ENCODE results near the gene BTBD2. TPM values are rescaled to one million over a fixed set of nuclear protein-coding genes. Genes with fewer than 3 reads are reported as not detected.
A peak's percentile ranks its signal among the peaks of the same experiment; 100 is the strongest.

Gene BTBD2
- total and polyA plus RNA-seq, 10 of the 15 experiments (the other 5 are each of a cell fraction or from before 2014, with no cell fraction given), result 0.13 to 66.2 (median 10.4) TPM

GRCh38 chr19:2048104-2048958 lies 32.8 kb upstream of the BTBD2 start (continued):
- TF ChIP-seq, protein P1, sequence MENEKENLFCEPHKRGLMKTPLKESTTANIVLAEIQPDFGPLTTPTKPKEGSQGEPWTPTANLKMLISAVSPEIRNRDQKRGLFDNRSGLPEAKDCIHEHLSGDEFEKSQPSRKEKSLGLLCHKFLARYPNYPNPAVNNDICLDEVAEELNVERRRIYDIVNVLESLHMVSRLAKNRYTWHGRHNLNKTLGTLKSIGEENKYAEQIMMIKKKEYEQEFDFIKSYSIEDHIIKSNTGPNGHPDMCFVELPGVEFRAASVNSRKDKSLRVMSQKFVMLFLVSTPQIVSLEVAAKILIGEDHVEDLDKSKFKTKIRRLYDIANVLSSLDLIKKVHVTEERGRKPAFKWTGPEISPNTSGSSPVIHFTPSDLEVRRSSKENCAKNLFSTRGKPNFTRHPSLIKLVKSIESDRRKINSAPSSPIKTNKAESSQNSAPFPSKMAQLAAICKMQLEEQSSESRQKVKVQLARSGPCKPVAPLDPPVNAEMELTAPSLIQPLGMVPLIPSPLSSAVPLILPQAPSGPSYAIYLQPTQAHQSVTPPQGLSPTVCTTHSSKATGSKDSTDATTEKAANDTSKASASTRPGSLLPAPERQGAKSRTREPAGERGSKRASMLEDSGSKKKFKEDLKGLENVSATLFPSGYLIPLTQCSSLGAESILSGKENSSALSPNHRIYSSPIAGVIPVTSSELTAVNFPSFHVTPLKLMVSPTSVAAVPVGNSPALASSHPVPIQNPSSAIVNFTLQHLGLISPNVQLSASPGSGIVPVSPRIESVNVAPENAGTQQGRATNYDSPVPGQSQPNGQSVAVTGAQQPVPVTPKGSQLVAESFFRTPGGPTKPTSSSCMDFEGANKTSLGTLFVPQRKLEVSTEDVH (IDR thresholded peaks at IDR 0.05; ENCODE audit: low read depth, partially characterized antibody), result no peak
- no peak for TF ChIP-seq SRF (IDR thresholded peaks at IDR 0.05; ENCODE audit: low read depth in 2 of 2, low read length in 2 of 2)
- TF ChIP-seq SUZ12 (IDR thresholded peaks at IDR 0.05; ENCODE audit: unreplicated experiment), result no peak

- Histone ChIP-seq H3K36me3 (ENCODE audit: control insufficient read depth in 2 of 2, insufficient read depth in 2 of 2, low read length in 1 of 2) (peaks cover 6 to 14% of the 10 kb centered on the region in 2 experiments; a peak in 3 of 4 replicates), H3K9ac (ENCODE audit: control insufficient read depth, insufficient read depth, low read length) (peak overlapping the region; percentile 8), H3K27me3 (replicated peaks in 1 of 2; ENCODE audit: control insufficient read depth in 2 of 2, insufficient read depth in 2 of 2, low read length in 1 of 2) (no peaks in the 10 kb centered on the region), H3K4me2 (ENCODE audit: control insufficient read depth, insufficient read depth) (peak overlapping the region; percentile 91), H3K27ac (ENCODE audit: control insufficient read depth, insufficient read depth) (peak overlapping the region; percentile 39), H2AFZ (ENCODE audit: control insufficient read depth, low read depth, low read length) (no peak overlapping the region), H3K4me3 (peak overlapping the region; percentile 83), H3K4me1 (ENCODE audit: control insufficient read depth, insufficient read depth, low read length) (peaks cover 45% of the 10 kb centered on the region), H3K9me3 (replicated peaks; ENCODE audit: control insufficient read depth, insufficient read depth, low read length) (no peaks in the 10 kb centered on the region), H3K79me2 (ENCODE audit: control insufficient read depth, insufficient read depth, low read length) (peaks cover 69% of the 10 kb centered on the region), H4K20me1 (ENCODE audit: control insufficient read depth, insufficient read depth) (peaks cover 14% of the 10 kb centered on the region)
- RAD21 ChIA-PET (ENCODE audit: unreplicated experiment), result interaction anchor here (1.3 kb wide), 1 partner anchor 21 kb away, joined by 3 read pairs; no protein-coding TSS in a partner anchor
- BruUV-seq (replicated peaks), result no TSS peak
- ATAC-seq (peak; percentile 0; the same call in 1 of the 3 replicates), DNase-seq (ENCODE audit: low read depth, low spot score) (no peak), FAIRE-seq (no peak)
- intact Hi-C loops (cut with micrococcal nuclease; ENCODE audit: unreplicated experiment), result no loop called here
- in situ Hi-C loops (cut with MboI), result no loop called here
- SMC1A ChIA-PET (ENCODE audit: uncharacterized antibody, unreplicated experiment), result interaction anchor here (1.0 to 1.2 kb wide), 2 partner anchors 36 to 104 kb away, joined by 3 to 5 read pairs; partner anchors contain the start of gene AP3D1
- POLR2A ChIA-PET, result interaction anchor here (0.5 to 1.8 kb wide), 7 partner anchors 13 to 46 kb away, joined by 3 to 11 read pairs (median 4); no protein-coding TSS in a partner anchor
- WGBS (ENCODE audit: insufficient coverage, insufficient replicate concordance, low lambda C conversion rate, missing lambda C conversion rate), result 5% methylated on average over 22 of the region's 22 CpGs
- CTCF ChIA-PET, result interaction anchor here (0.9 to 1.6 kb wide), 5 partner anchors 15 to 108 kb away, joined by 3 to 10 read pairs (median 4); no protein-coding TSS in a partner anchor
- TF ChIP-seq POLR2AphosphoS5 (IDR thresholded peaks at IDR 0.05; ENCODE audit: low read length), result peak; percentile 47; the same call in 1 of the 2 replicates
- no peak for TF ChIP-seq BCL11A (IDR thresholded peaks at IDR 0.05; ENCODE audit: low read depth, low read length)
- no peak for TF ChIP-seq ZNF207 (IDR thresholded peaks at IDR 0.05; ENCODE audit: borderline replicate concordance)
- TF ChIP-seq TCF12 (IDR thresholded peaks at IDR 0.05; ENCODE audit: low read depth, low read length), result peak; percentile 8; the same call in 1 of the 2 replicates
- TF ChIP-seq, protein P2, sequence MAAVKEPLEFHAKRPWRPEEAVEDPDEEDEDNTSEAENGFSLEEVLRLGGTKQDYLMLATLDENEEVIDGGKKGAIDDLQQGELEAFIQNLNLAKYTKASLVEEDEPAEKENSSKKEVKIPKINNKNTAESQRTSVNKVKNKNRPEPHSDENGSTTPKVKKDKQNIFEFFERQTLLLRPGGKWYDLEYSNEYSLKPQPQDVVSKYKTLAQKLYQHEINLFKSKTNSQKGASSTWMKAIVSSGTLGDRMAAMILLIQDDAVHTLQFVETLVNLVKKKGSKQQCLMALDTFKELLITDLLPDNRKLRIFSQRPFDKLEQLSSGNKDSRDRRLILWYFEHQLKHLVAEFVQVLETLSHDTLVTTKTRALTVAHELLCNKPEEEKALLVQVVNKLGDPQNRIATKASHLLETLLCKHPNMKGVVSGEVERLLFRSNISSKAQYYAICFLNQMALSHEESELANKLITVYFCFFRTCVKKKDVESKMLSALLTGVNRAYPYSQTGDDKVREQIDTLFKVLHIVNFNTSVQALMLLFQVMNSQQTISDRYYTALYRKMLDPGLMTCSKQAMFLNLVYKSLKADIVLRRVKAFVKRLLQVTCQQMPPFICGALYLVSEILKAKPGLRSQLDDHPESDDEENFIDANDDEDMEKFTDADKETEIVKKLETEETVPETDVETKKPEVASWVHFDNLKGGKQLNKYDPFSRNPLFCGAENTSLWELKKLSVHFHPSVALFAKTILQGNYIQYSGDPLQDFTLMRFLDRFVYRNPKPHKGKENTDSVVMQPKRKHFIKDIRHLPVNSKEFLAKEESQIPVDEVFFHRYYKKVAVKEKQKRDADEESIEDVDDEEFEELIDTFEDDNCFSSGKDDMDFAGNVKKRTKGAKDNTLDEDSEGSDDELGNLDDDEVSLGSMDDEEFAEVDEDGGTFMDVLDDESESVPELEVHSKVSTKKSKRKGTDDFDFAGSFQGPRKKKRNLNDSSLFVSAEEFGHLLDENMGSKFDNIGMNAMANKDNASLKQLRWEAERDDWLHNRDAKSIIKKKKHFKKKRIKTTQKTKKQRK (IDR thresholded peaks at IDR 0.05; ENCODE audit: low read depth, low read length), result no peak
- TF ChIP-seq BACH1 (IDR thresholded peaks at IDR 0.05; ENCODE audit: borderline replicate concordance), result 0 out of 2 replicates have a peak, but pooled peaks have one; percentile 5
- TF ChIP-seq NR2F1 (conservative IDR thresholded peaks at IDR 0.05), result peak; percentile 62
- TF ChIP-seq POLR2AphosphoS2 (IDR thresholded peaks at IDR 0.05; ENCODE audit: low read depth, low read length), result peak; percentile 58; the same call in 1 of the 2 replicates
- peak; percentile 65 for TF ChIP-seq POLR2A (IDR thresholded peaks at IDR 0.05; ENCODE audit: low read depth, low read length)
- 0 out of 2 replicates have a peak, but pooled peaks have one; percentile 61 for TF ChIP-seq GATAD2B (conservative IDR thresholded peaks at IDR 0.05; ENCODE audit: low read depth)
- TF ChIP-seq JUNB (IDR thresholded peaks at IDR 0.05), result no peak
Measured at GRCh38 chr19:2047449-2048103, 32.1 kb upstream of the BTBD2 start.
